IMR-90 (cell line): ENCODE data around the gene ECPAS. TPM values are rescaled to one million over a fixed set of nuclear protein-coding genes. Genes with fewer than 3 reads are reported as not detected.

Source experiments
- ATAC-seq: fragments of 200-7000 bp; cut with Tn5 transposase; 2 replicates; pipeline ENCODE4 v1.9.1; 2020; ENCODE audit warnings: low read depth, mild to moderate bottlenecking, moderate library complexity
- BruUV-seq: library from RNA; stranded (reverse); fragments of 400-500 nt; replicated peaks from 2 replicates; lab custom pipeline; 2021; lab: Mats Ljungman, UMichigan
- CTCF ChIA-PET: fragments of 300-600 bp; formaldehyde crosslinking; extraction: SDS; loops from one replicate; lab custom pipeline; 2021; ENCODE audit warnings: antibody characterized with exemption; lab: Yijun Ruan, JAX
- POLR2A ChIA-PET: fragments of 300-600 bp; sonication (Branson Sonifier 250); formaldehyde crosslinking; loops from one replicate; lab custom pipeline; 2022; ENCODE audit warnings: antibody characterized with exemption; ENCODE audit not compliant: unreplicated experiment; lab: Charles Lee
- DNase-seq: peaks from one replicate; pipeline ENCODE4 v3.0.0; 2013
- H2AFZ ChIP-seq: replicated peaks from 2 replicates; pipeline ENCODE3; 2013; ENCODE audit warnings: low read length, mild to moderate bottlenecking; ENCODE audit not compliant: poor library complexity
- H2AK5ac ChIP-seq: 2 replicates; pipeline ENCODE4 v1.6.1; 2013; ENCODE audit warnings: low read depth, low read length, inconsistent platforms
- H2AK9ac ChIP-seq: replicated peaks from 2 replicates; pipeline ENCODE3; 2013; ENCODE audit warnings: mild to moderate bottlenecking, low read depth, low read length, moderate library complexity; ENCODE audit not compliant: poor library complexity
- H2BK120ac ChIP-seq: 2 replicates; pipeline ENCODE4 v1.6.1; 2013; ENCODE audit warnings: low read depth, low read length, inconsistent platforms
- H2BK15ac ChIP-seq: 3 replicates; pipeline ENCODE4 v1.6.1; 2013; ENCODE audit warnings: low read depth, low read length, inconsistent platforms
- H2BK20ac ChIP-seq: 2 replicates; pipeline ENCODE4 v1.6.1; 2013; ENCODE audit warnings: low read depth, mild to moderate bottlenecking, inconsistent platforms, low read length, moderate library complexity
- H2BK5ac ChIP-seq: 2 replicates; pipeline ENCODE4 v1.6.1; 2013; ENCODE audit warnings: mild to moderate bottlenecking, low read depth, low read length, inconsistent platforms; ENCODE audit not compliant: poor library complexity, severe bottlenecking
- H3K14ac ChIP-seq: replicated peaks from 2 replicates; pipeline ENCODE4 v1.6.1; 2013; ENCODE audit warnings: low read depth, low read length, inconsistent platforms
- H3K18ac ChIP-seq: 2 replicates; pipeline ENCODE4 v1.6.1; 2013; ENCODE audit warnings: low read depth, low read length, control low read depth
- H3K23ac ChIP-seq: 2 replicates; pipeline ENCODE4 v1.6.1; 2013; ENCODE audit warnings: low read depth, low read length, inconsistent platforms
- H3K27ac ChIP-seq: 2 replicates; pipeline ENCODE4 v1.5.1; 2013; ENCODE audit warnings: mild to moderate bottlenecking, control low read depth, low read length; ENCODE audit not compliant: insufficient read depth
- H3K27me3 ChIP-seq: 2 replicates; pipeline ENCODE4 v1.6.1; 2013; ENCODE audit warnings: low read length; ENCODE audit not compliant: control insufficient read depth, insufficient read depth
- H3K36me3 ChIP-seq: 2 replicates; pipeline ENCODE4 v1.6.1; 2013; ENCODE audit warnings: low read length, mixed read lengths; ENCODE audit not compliant: control insufficient read depth, insufficient read depth
- H3K4ac ChIP-seq: 2 replicates; pipeline ENCODE4 v1.6.1; 2013; ENCODE audit warnings: low read depth, low read length, inconsistent platforms
- H3K4me1 ChIP-seq: 2 replicates; pipeline ENCODE4 v1.6.1; 2013; ENCODE audit warnings: low read length, mixed read lengths; ENCODE audit not compliant: control insufficient read depth, insufficient read depth
- H3K4me2 ChIP-seq: 2 replicates; pipeline ENCODE4 v1.6.1; 2013; ENCODE audit warnings: low read depth, mild to moderate bottlenecking, control low read depth, low read length, moderate library complexity
- H3K4me3 ChIP-seq: 2 replicates; pipeline ENCODE4 v1.5.1; 2013; ENCODE audit warnings: low read depth, mild to moderate bottlenecking, control low read depth, low read length, moderate library complexity; ENCODE audit not compliant: insufficient read depth
- H3K56ac ChIP-seq: 2 replicates; pipeline ENCODE4 v1.6.1; 2013; ENCODE audit warnings: low read length, inconsistent platforms; ENCODE audit not compliant: insufficient read depth; ENCODE audit errors: extremely low read depth
- H3K79me1 ChIP-seq, 2 experiments: 2 replicates each; pipeline ENCODE4 v1.6.1; 2013; ENCODE audit warnings: low read length in 2 of 2, inconsistent platforms in 1 of 2, low read depth in 1 of 2
- H3K9ac ChIP-seq: 2 replicates; pipeline ENCODE4 v1.6.1; 2013; ENCODE audit warnings: low read depth, low read length, control low read depth
- H3K9me1 ChIP-seq: 2 replicates; pipeline ENCODE4 v1.6.1; 2013; ENCODE audit warnings: low read length, inconsistent platforms; ENCODE audit not compliant: insufficient read depth
- H3K9me3 ChIP-seq: 2 replicates; pipeline ENCODE4 v1.6.1; 2013; ENCODE audit warnings: low read length; ENCODE audit not compliant: control insufficient read depth, insufficient read depth
- H4K20me1 ChIP-seq: 2 replicates; pipeline ENCODE4 v1.6.1; 2013; ENCODE audit warnings: low read length, inconsistent platforms; ENCODE audit not compliant: insufficient read depth
- H4K5ac ChIP-seq: 2 replicates; pipeline ENCODE4 v1.6.1; 2013; ENCODE audit warnings: mild to moderate bottlenecking, low read depth, low read length, control low read depth
- H4K8ac ChIP-seq, 2 experiments: 2 replicates each; pipeline ENCODE4 v1.6.1; 2013; ENCODE audit warnings: low read depth in 2 of 2, low read length in 2 of 2, control low read depth in 1 of 2, inconsistent platforms in 1 of 2
- H4K91ac ChIP-seq: 2 replicates; pipeline ENCODE4 v1.6.1; 2013; ENCODE audit warnings: low read depth, low read length, inconsistent platforms; ENCODE audit not compliant: insufficient read depth
- BHLHE40 ChIP-seq: fragments of 150-350 bp; IDR thresholded peaks from 2 replicates; pipeline ENCODE4 v1.6.1; 2016; ENCODE audit warnings: mild to moderate bottlenecking, low read depth, low read length
- CEBPB ChIP-seq: IDR thresholded peaks from 2 replicates; pipeline ENCODE4 v1.6.1; 2012; ENCODE audit warnings: low read depth, low read length, improper control_type of control experiment
- CHD1 ChIP-seq: IDR thresholded peaks from 2 replicates; pipeline ENCODE4 v1.6.1; 2012; ENCODE audit warnings: low read depth, low read length, improper control_type of control experiment
- FOS ChIP-seq: fragments of 150-350 bp; IDR thresholded peaks from 2 replicates; pipeline ENCODE4 v1.6.1; 2016; ENCODE audit warnings: low read depth, low read length
- MAFK ChIP-seq: IDR thresholded peaks from 2 replicates; pipeline ENCODE4 v1.6.1; 2012; ENCODE audit warnings: low read depth, low read length, improper control_type of control experiment
- MAZ ChIP-seq: IDR thresholded peaks from 2 replicates; pipeline ENCODE4 v1.6.1; 2012; ENCODE audit warnings: low read depth, mild to moderate bottlenecking, low read length, improper control_type of control experiment, moderate library complexity, borderline replicate concordance
- MXI1 ChIP-seq: IDR thresholded peaks from 2 replicates; pipeline ENCODE4 v1.6.1; 2012; ENCODE audit warnings: low read depth, mild to moderate bottlenecking, low read length, moderate library complexity, borderline replicate concordance
- NFE2L2 ChIP-seq: fragments of 150-350 bp; IDR thresholded peaks from 2 replicates; pipeline ENCODE4 v1.6.1; 2016; ENCODE audit warnings: low read depth, mild to moderate bottlenecking, low read length
- POLR2A ChIP-seq: IDR thresholded peaks from 2 replicates; pipeline ENCODE4 v1.6.1; 2012; ENCODE audit warnings: mild to moderate bottlenecking, low read depth, low read length
- RAD21 ChIP-seq: IDR thresholded peaks from 2 replicates; pipeline ENCODE4 v1.6.1; 2012; ENCODE audit warnings: low read length, improper control_type of control experiment
- RCOR1 ChIP-seq: IDR thresholded peaks from 2 replicates; pipeline ENCODE4 v1.6.1; 2012; ENCODE audit warnings: mild to moderate bottlenecking, low read length, improper control_type of control experiment; ENCODE audit not compliant: insufficient replicate concordance
- RFX5 ChIP-seq: IDR thresholded peaks from 2 replicates; pipeline ENCODE4 v1.8.0; 2012; ENCODE audit warnings: low read depth, mild to moderate bottlenecking, low read length, moderate library complexity
- SMC3 ChIP-seq: fragments of 150-350 bp; IDR thresholded peaks from 2 replicates; pipeline ENCODE4 v1.6.1; 2016; ENCODE audit warnings: low read depth, mild to moderate bottlenecking, antibody characterized with exemption, low read length, moderate library complexity
- WGBS, 2 experiments: methylation state at CpG; one replicate each; pipeline versions ENCODE4 v1.1.5 to v1.1.7; 2013; ENCODE audit warnings: missing lambda C conversion rate in 2 of 2; ENCODE audit not compliant: insufficient read length in 1 of 2; ENCODE audit errors: extremely low coverage in 2 of 2; 5-methylcytosine and 5-hydroxymethylcytosine counted together
- dilution Hi-C: fragments of 300-500 bp; cut with HindIII; formaldehyde crosslinking; loops from one replicate; pipeline ENCODE4 v1.14.3; 2018; ENCODE audit warnings: low sequenced_read_pairs; ENCODE audit not compliant: unreplicated experiment
- in situ Hi-C: fragments of 300-500 bp; cut with MboI; formaldehyde crosslinking; loops from 3 replicates; pipeline ENCODE4 v1.14.3; 2019; ENCODE audit warnings: low sequenced_read_pairs, inconsistent platforms, mixed read lengths
- intact Hi-C: fragments of 100-400 bp; cut with micrococcal nuclease; formaldehyde crosslinking; loops from 2 replicates; pipeline ENCODE4 v1.10.0; 2022
- polyA plus RNA-seq, 3 experiments: library from polyadenylated mRNA; depleted of rRNA; stranded (reverse); fragments of >200 nt; gene quantifications; 2 replicates each; pipeline ENCODE4 v1.2.3, GENCODE V29; 2012; ENCODE audit warnings: low replicate concordance in 1 of 3
- total RNA-seq: library from RNA; depleted of rRNA; stranded (reverse); fragments of >200 nt; gene quantifications from 2 replicates; pipeline ENCODE4 v1.2.3, GENCODE V29; 2012
- TF ChIP-seq, protein P1 (sequence below): fragments of 150-350 bp; IDR thresholded peaks from 2 replicates; pipeline ENCODE4 v1.6.1; 2017; ENCODE audit warnings: mild to moderate bottlenecking, antibody characterized with exemption, low read length, low read depth
- TF ChIP-seq, protein P2 (sequence below): fragments of 150-350 bp; IDR thresholded peaks from 2 replicates; pipeline ENCODE4 v1.6.1; 2016; ENCODE audit warnings: low read depth, mild to moderate bottlenecking, low read length, moderate library complexity, borderline replicate concordance
- TF ChIP-seq, protein P3 (sequence below): conservative IDR thresholded peaks from 2 replicates; pipeline ENCODE4 v1.5.1; 2012; ENCODE audit warnings: mild to moderate bottlenecking, low read depth, low read length, improper control_type of control experiment

Gene ECPAS
- total and polyA plus RNA-seq, 2 of the 4 experiments (the other 2 are of a cell fraction): 20.1 to 54.8 TPM

DNA sequence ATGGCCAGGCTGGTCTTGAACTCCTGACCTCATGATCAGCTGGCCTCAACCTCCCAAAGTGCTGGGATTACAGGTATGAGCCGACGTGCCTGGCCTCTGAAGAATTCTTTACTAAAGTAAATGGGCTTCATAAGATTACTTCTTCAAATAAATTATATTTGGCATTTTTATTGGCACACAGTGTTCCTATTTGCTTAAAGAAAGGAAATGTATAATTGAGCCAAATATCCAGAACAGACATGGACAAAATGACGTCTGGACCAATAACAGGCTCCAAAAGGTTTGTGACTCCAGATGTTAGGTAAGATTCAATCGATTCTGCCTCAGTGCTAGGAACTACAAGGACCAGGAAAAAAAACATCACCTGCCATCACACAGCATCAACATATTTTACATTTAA lies 40.7 kb downstream of the ECPAS start:
- no peaks in the 10 kb centered on the region for H3K4me1 ChIP-seq
- H3K56ac ChIP-seq: no peak overlapping the region
- no peak overlapping the region for H4K91ac ChIP-seq
- H4K5ac ChIP-seq: no peak overlapping the region
- H3K79me1 ChIP-seq: peaks cover 11 to 17% of the 10 kb centered on the region in 2 experiments
- ATAC-seq (no peak), DNase-seq (no peak)
- in situ Hi-C loops: no loop called here
- H3K23ac ChIP-seq: no peak overlapping the region
- intact Hi-C loops: no loop called here
- H3K9me1 ChIP-seq: no peaks in the 10 kb centered on the region
- POLR2A ChIA-PET: no interaction called here
- no peak overlapping the region for H3K4ac ChIP-seq
- H2AFZ ChIP-seq: no peak overlapping the region
- no peak overlapping the region for H2BK5ac ChIP-seq
- CTCF ChIA-PET: no interaction called here
- TF ChIP-seq NFE2L2 (no peak), MAFK (no peak), BHLHE40 (no peak), CHD1 (no peak), MAZ (no peak), FOS (no peak), CEBPB (no peak), RCOR1 (no peak), POLR2A (no peak), RFX5 (no peak), SMC3 (no peak), RAD21 (no peak), MXI1 (no peak)
- TF ChIP-seq, protein P1, sequence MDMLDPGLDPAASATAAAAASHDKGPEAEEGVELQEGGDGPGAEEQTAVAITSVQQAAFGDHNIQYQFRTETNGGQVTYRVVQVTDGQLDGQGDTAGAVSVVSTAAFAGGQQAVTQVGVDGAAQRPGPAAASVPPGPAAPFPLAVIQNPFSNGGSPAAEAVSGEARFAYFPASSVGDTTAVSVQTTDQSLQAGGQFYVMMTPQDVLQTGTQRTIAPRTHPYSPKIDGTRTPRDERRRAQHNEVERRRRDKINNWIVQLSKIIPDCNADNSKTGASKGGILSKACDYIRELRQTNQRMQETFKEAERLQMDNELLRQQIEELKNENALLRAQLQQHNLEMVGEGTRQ: no peak
- TF ChIP-seq, protein P2, sequence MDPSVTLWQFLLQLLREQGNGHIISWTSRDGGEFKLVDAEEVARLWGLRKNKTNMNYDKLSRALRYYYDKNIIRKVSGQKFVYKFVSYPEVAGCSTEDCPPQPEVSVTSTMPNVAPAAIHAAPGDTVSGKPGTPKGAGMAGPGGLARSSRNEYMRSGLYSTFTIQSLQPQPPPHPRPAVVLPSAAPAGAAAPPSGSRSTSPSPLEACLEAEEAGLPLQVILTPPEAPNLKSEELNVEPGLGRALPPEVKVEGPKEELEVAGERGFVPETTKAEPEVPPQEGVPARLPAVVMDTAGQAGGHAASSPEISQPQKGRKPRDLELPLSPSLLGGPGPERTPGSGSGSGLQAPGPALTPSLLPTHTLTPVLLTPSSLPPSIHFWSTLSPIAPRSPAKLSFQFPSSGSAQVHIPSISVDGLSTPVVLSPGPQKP: no peak
- TF ChIP-seq, protein P3, sequence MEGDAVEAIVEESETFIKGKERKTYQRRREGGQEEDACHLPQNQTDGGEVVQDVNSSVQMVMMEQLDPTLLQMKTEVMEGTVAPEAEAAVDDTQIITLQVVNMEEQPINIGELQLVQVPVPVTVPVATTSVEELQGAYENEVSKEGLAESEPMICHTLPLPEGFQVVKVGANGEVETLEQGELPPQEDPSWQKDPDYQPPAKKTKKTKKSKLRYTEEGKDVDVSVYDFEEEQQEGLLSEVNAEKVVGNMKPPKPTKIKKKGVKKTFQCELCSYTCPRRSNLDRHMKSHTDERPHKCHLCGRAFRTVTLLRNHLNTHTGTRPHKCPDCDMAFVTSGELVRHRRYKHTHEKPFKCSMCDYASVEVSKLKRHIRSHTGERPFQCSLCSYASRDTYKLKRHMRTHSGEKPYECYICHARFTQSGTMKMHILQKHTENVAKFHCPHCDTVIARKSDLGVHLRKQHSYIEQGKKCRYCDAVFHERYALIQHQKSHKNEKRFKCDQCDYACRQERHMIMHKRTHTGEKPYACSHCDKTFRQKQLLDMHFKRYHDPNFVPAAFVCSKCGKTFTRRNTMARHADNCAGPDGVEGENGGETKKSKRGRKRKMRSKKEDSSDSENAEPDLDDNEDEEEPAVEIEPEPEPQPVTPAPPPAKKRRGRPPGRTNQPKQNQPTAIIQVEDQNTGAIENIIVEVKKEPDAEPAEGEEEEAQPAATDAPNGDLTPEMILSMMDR: no peak
- no peak overlapping the region for H2BK15ac ChIP-seq
- H3K4me2 ChIP-seq: no peak overlapping the region
- no peak overlapping the region for H4K8ac ChIP-seq
- BruUV-seq: no TSS peak
- H3K14ac ChIP-seq: no peak overlapping the region
- WGBS, 2 experiments: no CpG with 5 or more reads among the region's 4 CpGs
- no peak overlapping the region for H2AK9ac ChIP-seq
- no peak overlapping the region for H3K9ac ChIP-seq
- no peak overlapping the region for H2BK20ac ChIP-seq
- H3K27me3 ChIP-seq: no peaks in the 10 kb centered on the region
- no peaks in the 10 kb centered on the region for H3K9me3 ChIP-seq
- peaks cover 13% of the 10 kb centered on the region for H3K36me3 ChIP-seq
- no peak overlapping the region for H2BK120ac ChIP-seq
- no peak overlapping the region for H2AK5ac ChIP-seq
- no peak overlapping the region for H3K27ac ChIP-seq
- no peak overlapping the region for H3K18ac ChIP-seq
- dilution Hi-C loops: no loop called here
- no peaks in the 10 kb centered on the region; the same call in 1 of the 2 replicates for H4K20me1 ChIP-seq
- no peak overlapping the region for H3K4me3 ChIP-seq
